ENCODE data around the gene TPRN. TPM values are rescaled to one million over a fixed set of nuclear protein-coding genes. Genes with fewer than 3 reads are reported as not detected.
"Not testable (repeated sequence)": the region's sequence is repeated elsewhere in the genome, so short reads cannot be mapped to it uniquely, and the experiment has no call there.

The TPRN gene
- total and polyA plus RNA-seq, 8 donors, result 6.7 to 21.7 (median 11.1) TPM

DNA sequence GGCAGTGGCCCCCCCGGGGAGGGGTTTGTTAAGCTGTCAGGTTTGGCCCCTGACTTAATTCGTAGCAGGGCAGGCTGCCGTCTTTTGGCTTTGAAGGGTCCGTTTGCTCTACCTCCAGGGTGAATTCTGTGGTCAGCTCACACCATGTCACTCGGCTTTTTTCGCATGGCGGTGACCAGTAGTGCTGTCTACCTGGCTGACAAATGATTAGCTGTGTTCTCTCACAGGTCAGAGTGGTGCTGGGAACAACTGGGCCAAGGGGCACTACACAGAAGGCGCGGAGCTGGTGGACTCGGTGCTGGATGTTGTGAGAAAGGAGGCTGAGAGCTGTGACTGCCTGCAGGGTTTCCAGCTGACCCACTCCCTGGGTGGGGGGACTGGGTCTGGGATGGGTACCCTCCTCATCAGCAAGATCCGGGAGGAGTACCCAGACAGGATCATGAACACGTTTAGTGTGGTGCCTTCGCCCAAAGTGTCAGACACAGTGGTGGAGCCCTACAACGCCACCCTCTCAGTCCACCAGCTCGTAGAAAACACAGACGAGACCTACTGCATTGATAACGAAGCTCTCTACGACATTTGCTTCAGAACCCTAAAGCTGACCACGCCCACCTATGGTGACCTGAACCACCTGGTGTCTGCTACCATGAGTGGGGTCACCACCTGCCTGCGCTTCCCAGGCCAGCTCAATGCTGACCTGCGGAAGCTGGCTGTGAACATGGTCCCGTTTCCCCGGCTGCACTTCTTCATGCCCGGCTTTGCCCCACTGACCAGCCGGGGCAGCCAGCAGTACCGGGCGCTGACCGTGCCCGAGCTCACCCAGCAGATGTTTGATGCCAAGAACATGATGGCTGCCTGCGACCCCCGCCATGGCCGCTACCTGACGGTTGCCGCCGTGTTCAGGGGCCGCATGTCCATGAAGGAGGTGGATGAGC lies 42.0 kb upstream of the TPRN start:
- no peaks in the 10 kb centered on the region for H3K9me3 ChIP-seq
- no peaks in the 10 kb centered on the region for H3K27me3 ChIP-seq
- H3K4me3 ChIP-seq, result peak overlapping the region; percentile 91 to 96
- no peak for DNase-seq
- H3K36me3 ChIP-seq, result peaks cover 0 to 26% of the 10 kb centered on the region in 2 donors
- TF ChIP-seq, protein P1, sequence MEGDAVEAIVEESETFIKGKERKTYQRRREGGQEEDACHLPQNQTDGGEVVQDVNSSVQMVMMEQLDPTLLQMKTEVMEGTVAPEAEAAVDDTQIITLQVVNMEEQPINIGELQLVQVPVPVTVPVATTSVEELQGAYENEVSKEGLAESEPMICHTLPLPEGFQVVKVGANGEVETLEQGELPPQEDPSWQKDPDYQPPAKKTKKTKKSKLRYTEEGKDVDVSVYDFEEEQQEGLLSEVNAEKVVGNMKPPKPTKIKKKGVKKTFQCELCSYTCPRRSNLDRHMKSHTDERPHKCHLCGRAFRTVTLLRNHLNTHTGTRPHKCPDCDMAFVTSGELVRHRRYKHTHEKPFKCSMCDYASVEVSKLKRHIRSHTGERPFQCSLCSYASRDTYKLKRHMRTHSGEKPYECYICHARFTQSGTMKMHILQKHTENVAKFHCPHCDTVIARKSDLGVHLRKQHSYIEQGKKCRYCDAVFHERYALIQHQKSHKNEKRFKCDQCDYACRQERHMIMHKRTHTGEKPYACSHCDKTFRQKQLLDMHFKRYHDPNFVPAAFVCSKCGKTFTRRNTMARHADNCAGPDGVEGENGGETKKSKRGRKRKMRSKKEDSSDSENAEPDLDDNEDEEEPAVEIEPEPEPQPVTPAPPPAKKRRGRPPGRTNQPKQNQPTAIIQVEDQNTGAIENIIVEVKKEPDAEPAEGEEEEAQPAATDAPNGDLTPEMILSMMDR (IDR thresholded peaks at IDR 0.05), result no peak
- no peak for ATAC-seq
- intact Hi-C loops (cut with DNase I), result no loop called here
- H3K4me1 ChIP-seq, result peaks cover 15 to 57% of the 10 kb centered on the region in 2 donors
- peak overlapping the region; percentile 78 to 99 for H3K27ac ChIP-seq

DNA sequence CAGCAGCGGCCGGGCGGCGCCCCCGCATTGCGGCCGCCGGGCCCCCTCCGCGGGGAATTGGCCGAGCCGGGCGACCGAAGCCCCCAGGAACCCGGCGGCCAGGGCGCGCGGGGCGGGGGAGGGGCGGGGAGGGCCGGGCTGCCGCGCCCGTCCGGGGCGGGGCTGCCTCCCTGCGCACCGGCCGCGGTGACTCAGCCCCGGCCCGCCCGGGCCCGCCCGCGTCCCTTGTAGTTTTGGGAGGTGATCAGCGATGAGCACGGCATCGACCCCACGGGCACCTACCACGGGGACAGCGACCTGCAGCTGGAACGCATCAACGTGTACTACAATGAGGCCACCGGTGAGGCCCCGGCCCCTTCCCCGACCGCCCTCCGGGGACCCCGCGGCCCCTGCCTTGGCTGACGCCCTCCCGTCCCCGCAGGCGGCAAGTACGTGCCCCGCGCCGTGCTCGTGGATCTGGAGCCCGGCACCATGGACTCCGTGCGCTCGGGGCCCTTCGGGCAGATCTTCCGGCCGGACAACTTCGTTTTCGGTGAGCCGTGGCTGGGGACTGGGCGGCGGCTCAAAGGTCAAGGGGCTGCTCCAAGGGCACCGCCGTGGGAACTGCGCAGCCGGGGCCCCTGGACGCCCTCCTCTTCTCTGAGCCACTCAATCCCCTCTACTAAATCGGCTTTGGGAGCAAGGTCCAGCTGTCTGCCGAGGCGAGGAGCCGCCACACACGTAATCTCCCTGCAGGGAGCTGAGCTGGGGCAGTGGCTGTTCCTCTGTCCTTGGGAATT lies 41.1 kb upstream of the TPRN start:
- no peaks in the 10 kb centered on the region for H3K9me3 ChIP-seq
- H3K27ac ChIP-seq, result peak overlapping the region; percentile 87 to 99
- peaks cover 0 to 26% of the 10 kb centered on the region in 2 donors for H3K36me3 ChIP-seq
- peak in 2 of 4 donors; percentile 61 to 92 for DNase-seq
- no peaks in the 10 kb centered on the region for H3K27me3 ChIP-seq
- H3K4me1 ChIP-seq, result peaks cover 13 to 66% of the 10 kb centered on the region in 2 donors
- H3K4me3 ChIP-seq, result peak overlapping the region; percentile 91 to 96
- peak; percentile 27 for ATAC-seq
- TF ChIP-seq, protein P1 (IDR thresholded peaks at IDR 0.05), result no peak
- intact Hi-C loops (cut with DNase I), result no loop called here

DNA sequence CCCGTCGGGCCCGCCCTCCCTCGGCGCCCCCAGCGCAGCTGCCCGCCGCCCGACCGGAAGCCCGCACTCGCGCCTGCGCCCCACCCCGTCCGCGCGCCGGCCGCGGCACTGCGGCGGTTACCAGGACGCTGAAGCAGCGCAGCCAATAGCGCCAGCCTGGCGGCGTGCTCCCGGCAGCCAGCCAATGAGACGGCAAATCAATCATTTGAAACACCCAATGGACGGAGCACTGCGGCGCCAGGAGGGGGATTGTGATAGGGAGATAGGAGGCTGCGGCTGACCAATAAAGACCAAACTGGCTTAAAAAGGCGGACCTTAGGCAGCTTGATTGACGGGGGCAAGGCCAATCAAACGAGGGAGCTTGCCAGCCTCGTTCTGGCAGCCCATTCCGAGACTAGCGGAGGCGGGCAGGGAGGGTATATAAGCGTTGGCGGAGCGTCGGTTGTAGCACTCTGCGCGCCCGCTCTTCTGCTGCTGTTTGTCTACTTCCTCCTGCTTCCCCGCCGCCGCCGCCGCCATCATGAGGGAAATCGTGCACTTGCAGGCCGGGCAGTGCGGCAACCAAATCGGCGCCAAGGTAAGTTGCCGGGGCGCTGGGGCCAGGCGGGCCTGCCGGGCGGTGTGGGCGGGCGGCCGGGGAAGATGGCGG lies 40.4 kb upstream of the TPRN start, which contains the start of gene TUBB4B:
TSS of gene TUBB4B (plus strand) at position 447 of the 649 bp plus-strand sequence. CDS start at position 521, 74 bp downstream.
- Histone ChIP-seq H3K9me3 (no peaks in the 10 kb centered on the region), H3K4me1 (peaks cover 17 to 73% of the 10 kb centered on the region in 2 donors), H3K36me3 (peaks cover 0 to 26% of the 10 kb centered on the region in 2 donors), H3K27me3 (peaks cover 0 to 2% of the 10 kb centered on the region in 2 donors), H3K4me3 (peak within 1 kb of the TSS; percentile 91 to 96), H3K27ac (peak within 1 kb of the TSS; percentile 96 to 99)
- TF ChIP-seq, protein P1 (IDR thresholded peaks at IDR 0.05), result no peak
- DNase-seq, result peak; percentile 98 to 100 (median 100)
- intact Hi-C loops (cut with DNase I), result no loop called here
- ATAC-seq, result peak; percentile 82

DNA sequence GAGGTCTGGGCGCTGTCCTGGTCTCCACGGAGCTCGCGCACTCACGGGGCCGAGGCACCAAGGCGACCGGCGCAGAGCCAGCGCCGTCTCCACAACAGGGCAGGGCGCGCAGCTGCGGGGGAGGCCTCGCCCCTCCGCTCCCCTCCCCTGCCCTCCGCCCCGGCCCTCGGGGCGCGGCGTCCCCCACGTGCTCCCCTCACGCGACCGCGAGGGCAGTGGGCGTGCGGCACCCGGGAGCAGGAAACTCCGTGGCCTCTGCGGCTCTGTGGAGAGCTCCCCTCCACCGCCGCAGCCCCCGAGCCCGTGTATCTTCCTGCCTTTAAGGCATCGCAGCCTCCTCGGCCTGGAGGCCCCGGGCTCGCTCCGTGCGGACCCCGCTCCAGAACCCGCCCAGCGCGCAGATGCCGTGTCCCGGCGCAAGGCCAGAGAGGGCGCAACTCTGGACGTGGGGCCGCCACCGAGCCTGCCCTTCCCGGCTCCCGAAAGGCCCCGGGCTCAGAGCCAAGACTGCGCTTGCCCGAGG lies 39.8 kb upstream of the TPRN start:
- peaks cover 0 to 8% of the 10 kb centered on the region in 2 donors for H3K27me3 ChIP-seq
- peaks cover 0 to 26% of the 10 kb centered on the region in 2 donors for H3K36me3 ChIP-seq
- TF ChIP-seq, protein P1 (IDR thresholded peaks at IDR 0.05), result no peak
- peaks cover 17 to 77% of the 10 kb centered on the region in 2 donors for H3K4me1 ChIP-seq
- peak overlapping the region; percentile 55 to 96 for H3K4me3 ChIP-seq
- peak overlapping the region; percentile 96 to 99 for H3K27ac ChIP-seq
- intact Hi-C loops (cut with DNase I), result no loop called here
- DNase-seq (peak; percentile 84 to 94 (median 88)), ATAC-seq (peak; percentile 67)
- no peaks in the 10 kb centered on the region for H3K9me3 ChIP-seq

DNA sequence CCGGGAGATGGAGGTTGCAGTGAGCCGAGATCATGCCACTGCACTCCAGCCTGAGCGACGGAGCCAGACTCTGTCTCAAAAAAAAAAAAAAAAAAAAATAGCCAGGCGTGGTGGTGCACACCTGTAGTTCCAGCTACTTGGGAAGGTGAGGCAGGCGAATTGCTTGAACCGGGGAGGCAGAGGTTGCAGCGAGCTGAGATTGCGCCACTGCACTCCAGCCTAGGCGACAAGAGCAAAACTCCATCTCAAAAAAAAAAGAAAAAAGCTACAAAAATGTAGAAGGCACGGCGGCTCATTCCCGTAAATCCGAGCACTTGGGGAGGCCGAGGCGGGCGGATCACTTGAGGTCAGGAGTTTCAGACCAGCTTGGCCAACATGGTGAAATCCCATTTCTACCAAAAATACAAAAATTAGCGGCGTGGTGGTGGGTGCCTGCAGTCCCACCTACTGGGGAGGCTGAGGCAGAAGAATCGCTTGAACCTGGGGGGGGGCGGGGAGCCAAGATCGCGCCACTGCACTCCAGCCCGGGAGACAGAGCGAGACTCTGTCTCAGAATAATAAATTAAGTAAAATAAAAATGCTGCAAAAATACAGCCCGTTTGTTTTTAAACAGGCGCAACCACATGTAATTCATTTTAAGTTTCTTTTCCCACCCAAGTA lies 39.1 kb upstream of the TPRN start:
- peaks cover 17 to 77% of the 10 kb centered on the region in 2 donors for H3K4me1 ChIP-seq

More for the DNA sequence above, 39.1 kb upstream of the TPRN start:
- DNase-seq; H3K9me3 ChIP-seq; intact Hi-C loops (cut with DNase I); ATAC-seq: not testable (repeated sequence)
- H3K4me3 ChIP-seq, result peak overlapping the region; percentile 55 to 96
- H3K27ac ChIP-seq, result peak overlapping the region; percentile 96 to 99
- peaks cover 0 to 26% of the 10 kb centered on the region in 2 donors for H3K36me3 ChIP-seq
- peaks cover 0 to 15% of the 10 kb centered on the region in 2 donors for H3K27me3 ChIP-seq
